ENCODE measurements around the gene RBAK. TPM values are rescaled to one million over a fixed set of nuclear protein-coding genes. Genes with fewer than 3 reads are reported as not detected.
"Not testable (repeated sequence)": the region's sequence is repeated elsewhere in the genome, so short reads cannot be mapped to it uniquely, and the experiment has no call there.

The RBAK gene
- total RNA-seq, 1 donor from 2014 or later, result 5.9 TPM

- TF ChIP-seq CTCF (conservative IDR thresholded peaks at IDR 0.05; ENCODE audit: low read depth, low read length), result no peak
- no peak for DNase-seq (ENCODE audit: low read depth)
- no peak overlapping the region for H3K4me3 ChIP-seq (ENCODE audit: low read depth, low read length)
These were observed 10.4 kb upstream of the RBAK start for GRCh38 chr7:5035276-5035675.

- TF ChIP-seq CTCF (conservative IDR thresholded peaks at IDR 0.05; ENCODE audit: low read depth, low read length), result no peak
- H3K4me3 ChIP-seq (ENCODE audit: low read depth, low read length), result no peak overlapping the region
- DNase-seq (ENCODE audit: low read depth), result no peak
These were observed 9.2 kb upstream of the RBAK start for GRCh38 chr7:5036446-5036845.

GRCh38 chr7:5041047-5041446 is 4.6 kb upstream of the RBAK start:
- no peak overlapping the region for H3K4me3 ChIP-seq (ENCODE audit: low read depth, low read length)
- TF ChIP-seq CTCF (conservative IDR thresholded peaks at IDR 0.05; ENCODE audit: low read depth, low read length), result no peak
- no peak for DNase-seq (ENCODE audit: low read depth)

- DNase-seq (ENCODE audit: low read depth), result no peak
- no peak for TF ChIP-seq CTCF (conservative IDR thresholded peaks at IDR 0.05; ENCODE audit: low read depth, low read length)
- no peak overlapping the region for H3K4me3 ChIP-seq (ENCODE audit: low read depth, low read length)
These were observed 2.0 kb upstream of the RBAK start for GRCh38 chr7:5043661-5044060.

GRCh38 chr7:5046397-5046732 is 705 bp downstream of the RBAK start:
- not testable (repeated sequence) for DNase-seq (ENCODE audit: low read depth)
- H3K4me3 ChIP-seq (ENCODE audit: low read depth, low read length), result peak overlapping the region; percentile 68

- H3K4me3 ChIP-seq (ENCODE audit: low read depth, low read length); DNase-seq (ENCODE audit: low read depth): not testable (repeated sequence)
These were observed 1.5 kb downstream of the RBAK start for GRCh38 chr7:5047127-5047526.

- DNase-seq (ENCODE audit: low read depth), result no peak
- TF ChIP-seq CTCF (conservative IDR thresholded peaks at IDR 0.05; ENCODE audit: low read depth, low read length), result no peak
- H3K4me3 ChIP-seq (ENCODE audit: low read depth, low read length), result no peak overlapping the region
These were observed 5.0 kb downstream of the RBAK start for GRCh38 chr7:5050676-5051075.

- H3K4me3 ChIP-seq (ENCODE audit: low read depth, low read length); DNase-seq (ENCODE audit: low read depth): not testable (repeated sequence)
These were observed 6.1 kb downstream of the RBAK start for GRCh38 chr7:5051731-5052130.

GRCh38 chr7:5053175-5053574 is 7.5 kb downstream of the RBAK start:
- DNase-seq (ENCODE audit: low read depth), result no peak
- no peak overlapping the region for H3K4me3 ChIP-seq (ENCODE audit: low read depth, low read length)
- TF ChIP-seq CTCF (conservative IDR thresholded peaks at IDR 0.05; ENCODE audit: low read depth, low read length), result no peak
